ENCODE data around the gene RAB4A.

The RAB4A gene

DNA sequence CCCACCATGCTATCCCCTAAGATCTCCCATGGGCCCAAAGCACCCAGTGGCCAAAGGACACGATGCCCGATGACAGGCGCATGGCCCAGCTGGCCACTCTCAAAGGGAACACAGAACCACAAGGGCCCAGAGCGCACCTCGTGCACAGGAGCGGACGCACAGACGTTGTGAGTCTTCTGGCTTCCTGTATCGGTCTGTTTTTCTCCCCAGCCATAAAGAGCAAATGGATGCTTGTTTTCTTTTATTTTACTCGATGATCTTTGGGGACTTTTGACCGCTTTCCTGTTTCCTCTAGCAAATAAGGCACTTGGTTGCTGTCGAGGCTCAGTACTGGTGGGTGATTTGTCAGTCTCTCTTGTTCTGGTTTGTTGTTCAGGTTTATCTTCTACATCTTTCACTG lies 55.7 kb downstream of the RAB4A start:
- TF ChIP-seq TEAD4 (IDR thresholded peaks at IDR 0.05) (no peak), YY1 (IDR thresholded peaks at IDR 0.05; ENCODE audit: low read depth) (no peak), TAF1 (IDR thresholded peaks at IDR 0.05; ENCODE audit: low read depth) (no peak), TCF12 (IDR thresholded peaks at IDR 0.05; ENCODE audit: low read depth) (no peak), EP300 (IDR thresholded peaks at IDR 0.05; ENCODE audit: borderline replicate concordance) (no peak), CREB1 (IDR thresholded peaks at IDR 0.05; ENCODE audit: low read depth) (no peak), RAD21 (IDR thresholded peaks at IDR 0.05; ENCODE audit: low read depth) (no peak), FOXM1 (IDR thresholded peaks at IDR 0.05; ENCODE audit: borderline replicate concordance, low read depth) (no peak), ZBTB7A (IDR thresholded peaks at IDR 0.05; ENCODE audit: low read depth) (no peak), EGR1 (IDR thresholded peaks at IDR 0.05) (no peak)
- TF ChIP-seq, protein P1, sequence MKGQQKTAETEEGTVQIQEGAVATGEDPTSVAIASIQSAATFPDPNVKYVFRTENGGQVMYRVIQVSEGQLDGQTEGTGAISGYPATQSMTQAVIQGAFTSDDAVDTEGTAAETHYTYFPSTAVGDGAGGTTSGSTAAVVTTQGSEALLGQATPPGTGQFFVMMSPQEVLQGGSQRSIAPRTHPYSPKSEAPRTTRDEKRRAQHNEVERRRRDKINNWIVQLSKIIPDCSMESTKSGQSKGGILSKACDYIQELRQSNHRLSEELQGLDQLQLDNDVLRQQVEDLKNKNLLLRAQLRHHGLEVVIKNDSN (IDR thresholded peaks at IDR 0.05): no peak
- TF ChIP-seq, protein P2, sequence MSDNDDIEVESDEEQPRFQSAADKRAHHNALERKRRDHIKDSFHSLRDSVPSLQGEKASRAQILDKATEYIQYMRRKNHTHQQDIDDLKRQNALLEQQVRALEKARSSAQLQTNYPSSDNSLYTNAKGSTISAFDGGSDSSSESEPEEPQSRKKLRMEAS (IDR thresholded peaks at IDR 0.05): no peak
- TF ChIP-seq, protein P3, sequence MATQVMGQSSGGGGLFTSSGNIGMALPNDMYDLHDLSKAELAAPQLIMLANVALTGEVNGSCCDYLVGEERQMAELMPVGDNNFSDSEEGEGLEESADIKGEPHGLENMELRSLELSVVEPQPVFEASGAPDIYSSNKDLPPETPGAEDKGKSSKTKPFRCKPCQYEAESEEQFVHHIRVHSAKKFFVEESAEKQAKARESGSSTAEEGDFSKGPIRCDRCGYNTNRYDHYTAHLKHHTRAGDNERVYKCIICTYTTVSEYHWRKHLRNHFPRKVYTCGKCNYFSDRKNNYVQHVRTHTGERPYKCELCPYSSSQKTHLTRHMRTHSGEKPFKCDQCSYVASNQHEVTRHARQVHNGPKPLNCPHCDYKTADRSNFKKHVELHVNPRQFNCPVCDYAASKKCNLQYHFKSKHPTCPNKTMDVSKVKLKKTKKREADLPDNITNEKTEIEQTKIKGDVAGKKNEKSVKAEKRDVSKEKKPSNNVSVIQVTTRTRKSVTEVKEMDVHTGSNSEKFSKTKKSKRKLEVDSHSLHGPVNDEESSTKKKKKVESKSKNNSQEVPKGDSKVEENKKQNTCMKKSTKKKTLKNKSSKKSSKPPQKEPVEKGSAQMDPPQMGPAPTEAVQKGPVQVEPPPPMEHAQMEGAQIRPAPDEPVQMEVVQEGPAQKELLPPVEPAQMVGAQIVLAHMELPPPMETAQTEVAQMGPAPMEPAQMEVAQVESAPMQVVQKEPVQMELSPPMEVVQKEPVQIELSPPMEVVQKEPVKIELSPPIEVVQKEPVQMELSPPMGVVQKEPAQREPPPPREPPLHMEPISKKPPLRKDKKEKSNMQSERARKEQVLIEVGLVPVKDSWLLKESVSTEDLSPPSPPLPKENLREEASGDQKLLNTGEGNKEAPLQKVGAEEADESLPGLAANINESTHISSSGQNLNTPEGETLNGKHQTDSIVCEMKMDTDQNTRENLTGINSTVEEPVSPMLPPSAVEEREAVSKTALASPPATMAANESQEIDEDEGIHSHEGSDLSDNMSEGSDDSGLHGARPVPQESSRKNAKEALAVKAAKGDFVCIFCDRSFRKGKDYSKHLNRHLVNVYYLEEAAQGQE (IDR thresholded peaks at IDR 0.05; ENCODE audit: low read depth): no peak

DNA sequence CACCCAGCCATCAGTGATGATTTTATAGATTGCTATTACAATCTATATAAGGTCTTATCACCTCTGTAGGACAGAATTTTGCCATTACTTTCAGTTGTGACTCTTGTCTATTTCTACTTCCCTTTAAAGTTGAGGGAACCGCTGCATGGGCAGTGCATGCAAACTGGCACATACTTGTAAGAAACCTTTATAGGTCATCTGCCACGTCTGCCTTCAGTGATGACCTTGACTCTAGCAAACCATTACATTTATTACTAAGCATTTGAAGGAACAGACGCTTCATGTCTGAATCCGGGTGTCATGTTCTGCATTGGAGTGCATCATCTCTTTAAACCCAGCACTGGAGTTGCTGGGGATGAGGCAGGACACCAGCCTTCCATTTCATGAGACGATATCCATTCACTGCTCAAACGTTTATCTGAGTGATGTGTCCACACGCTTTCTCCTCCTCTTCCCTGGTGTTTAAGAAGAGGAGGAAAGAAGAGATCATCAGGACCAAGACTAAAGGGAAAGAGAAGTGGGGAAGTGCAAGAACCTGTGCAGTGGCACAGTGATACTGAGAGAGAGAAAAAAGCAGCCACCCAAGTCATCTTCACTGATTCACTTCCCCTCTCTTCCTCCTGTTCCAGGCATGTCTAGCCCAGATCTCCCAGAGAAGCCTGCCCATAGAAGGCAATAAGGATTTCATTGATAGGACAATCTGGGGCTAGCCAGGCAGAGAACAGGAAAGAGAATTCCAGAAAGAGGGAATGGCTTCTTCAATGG lies 57.9 kb downstream of the RAB4A start:
- TF ChIP-seq NFIC (IDR thresholded peaks at IDR 0.05): no peak
- no peak for TF ChIP-seq CREB1 (IDR thresholded peaks at IDR 0.05; ENCODE audit: low read depth)
- no peak for TF ChIP-seq CEBPB (IDR thresholded peaks at IDR 0.05)
- no peak for TF ChIP-seq TEAD4 (IDR thresholded peaks at IDR 0.05)
- no peak for TF ChIP-seq TAF1 (IDR thresholded peaks at IDR 0.05; ENCODE audit: low read depth)
- TF ChIP-seq FOXM1 (IDR thresholded peaks at IDR 0.05; ENCODE audit: borderline replicate concordance, low read depth): no peak
- TF ChIP-seq, protein P1 (IDR thresholded peaks at IDR 0.05): no peak
- no peak for TF ChIP-seq RAD21 (IDR thresholded peaks at IDR 0.05; ENCODE audit: low read depth)
- no peak for TF ChIP-seq YY1 (IDR thresholded peaks at IDR 0.05; ENCODE audit: low read depth)
- TF ChIP-seq EGR1 (IDR thresholded peaks at IDR 0.05): no peak
- TF ChIP-seq, protein P3 (IDR thresholded peaks at IDR 0.05; ENCODE audit: low read depth): no peak
- TF ChIP-seq, protein P2 (IDR thresholded peaks at IDR 0.05): no peak
- no peak for TF ChIP-seq EP300 (IDR thresholded peaks at IDR 0.05; ENCODE audit: borderline replicate concordance)

DNA sequence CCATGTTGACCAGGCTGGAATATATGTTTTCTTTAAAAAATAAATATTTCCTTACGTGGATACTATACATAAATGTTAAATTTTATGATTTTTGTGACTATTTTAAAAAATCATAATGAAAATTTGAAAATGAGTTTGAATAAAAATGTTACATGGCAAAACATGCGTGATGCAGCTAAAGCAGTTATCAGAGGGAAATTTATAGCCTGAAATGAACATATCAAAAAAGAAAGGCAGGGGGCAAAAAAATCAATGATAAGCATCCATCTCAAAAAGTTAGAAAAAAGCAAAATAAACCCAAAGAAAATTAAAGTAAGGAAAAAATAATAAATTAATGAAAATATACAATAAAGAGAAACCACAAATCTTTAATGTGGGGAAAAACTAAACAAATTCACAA lies 63.4 kb downstream of the RAB4A start:
- no peak for TF ChIP-seq TAF1 (IDR thresholded peaks at IDR 0.05; ENCODE audit: low read depth)
- TF ChIP-seq FOXM1 (IDR thresholded peaks at IDR 0.05; ENCODE audit: borderline replicate concordance, low read depth): no peak
- TF ChIP-seq ZBTB7A (IDR thresholded peaks at IDR 0.05; ENCODE audit: low read depth): no peak
- no peak for TF ChIP-seq CEBPB (IDR thresholded peaks at IDR 0.05)
- TF ChIP-seq RAD21 (IDR thresholded peaks at IDR 0.05; ENCODE audit: low read depth): no peak

DNA sequence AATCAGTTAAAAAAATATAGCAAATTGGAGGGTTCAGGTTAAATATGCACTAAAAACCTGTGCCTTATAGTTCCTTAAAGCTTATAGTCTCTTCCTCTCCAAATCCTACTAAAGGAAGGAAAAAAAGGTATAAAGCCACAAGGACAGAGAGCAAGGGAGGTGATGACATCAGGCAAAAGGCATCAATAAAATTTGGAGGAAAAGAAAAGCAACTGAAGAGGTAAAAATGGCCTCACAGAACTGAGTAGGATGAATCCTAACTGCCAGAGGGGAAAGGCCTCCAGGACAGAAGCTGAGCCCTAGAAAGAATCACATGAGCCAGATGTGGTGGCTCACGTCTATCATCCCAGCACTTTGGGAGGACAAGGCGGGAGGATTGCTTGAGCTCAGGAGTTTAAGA lies 63.8 kb downstream of the RAB4A start:
- TF ChIP-seq FOXM1 (IDR thresholded peaks at IDR 0.05; ENCODE audit: borderline replicate concordance, low read depth) (no peak), TEAD4 (IDR thresholded peaks at IDR 0.05) (no peak), TCF12 (IDR thresholded peaks at IDR 0.05; ENCODE audit: low read depth) (no peak), NFIC (IDR thresholded peaks at IDR 0.05) (no peak), CREB1 (IDR thresholded peaks at IDR 0.05; ENCODE audit: low read depth) (no peak), YY1 (IDR thresholded peaks at IDR 0.05; ENCODE audit: low read depth) (no peak), EGR1 (IDR thresholded peaks at IDR 0.05) (no peak), TAF1 (IDR thresholded peaks at IDR 0.05; ENCODE audit: low read depth) (no peak), ZBTB7A (IDR thresholded peaks at IDR 0.05; ENCODE audit: low read depth) (no peak)
- TF ChIP-seq, protein P2 (IDR thresholded peaks at IDR 0.05): no peak
- TF ChIP-seq, protein P3 (IDR thresholded peaks at IDR 0.05; ENCODE audit: low read depth): no peak
- TF ChIP-seq, protein P1 (IDR thresholded peaks at IDR 0.05): no peak
